TTC549 (cell line): ENCODE data around the gene TTN.

Experiments used
- FAIRE-seq: peaks from 2 replicates; lab custom pipeline; 2012; peaks lifted over from hg19 to GRCh38; lab: Jason Lieb, UNC

TTN gene

DNA sequence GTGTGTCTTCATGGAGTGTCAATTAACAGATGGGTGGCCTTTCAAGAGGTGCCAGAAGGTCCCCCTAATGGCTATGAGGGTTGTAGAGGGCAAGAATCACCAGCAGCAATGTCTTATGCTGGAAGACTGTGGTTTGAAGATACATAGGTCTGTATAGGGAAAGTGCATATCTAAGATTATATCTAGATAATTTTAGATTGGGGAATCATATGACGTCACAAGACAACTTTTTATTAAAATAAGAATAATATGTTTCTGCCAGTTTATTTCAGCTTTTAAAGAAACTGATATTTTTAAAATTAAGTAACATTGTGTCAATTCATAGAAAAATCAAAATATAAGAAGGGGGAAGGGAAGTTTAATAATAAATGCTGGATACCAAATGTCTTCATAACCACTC is 162.3 kb downstream of the TTN start:
- no peak for FAIRE-seq

DNA sequence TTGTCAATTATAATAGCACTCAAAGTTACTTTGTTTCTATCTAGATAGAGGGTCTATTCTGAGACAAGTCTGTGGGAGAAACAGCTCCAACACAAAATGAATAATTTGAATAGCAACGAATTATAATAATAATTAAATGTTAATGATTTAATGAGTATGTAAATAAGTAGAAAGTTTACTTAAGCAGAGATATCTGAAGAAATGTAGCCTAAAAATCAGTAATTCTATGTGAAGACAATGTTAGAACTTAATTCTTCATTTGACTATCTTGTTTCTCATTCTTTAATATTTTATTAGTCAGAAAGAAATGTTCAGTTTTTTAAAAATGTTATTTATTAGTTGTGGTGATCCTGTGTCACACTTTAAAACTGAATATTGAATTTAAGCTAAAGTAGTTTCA is 165.7 kb downstream of the TTN start:
- no peak for FAIRE-seq

DNA sequence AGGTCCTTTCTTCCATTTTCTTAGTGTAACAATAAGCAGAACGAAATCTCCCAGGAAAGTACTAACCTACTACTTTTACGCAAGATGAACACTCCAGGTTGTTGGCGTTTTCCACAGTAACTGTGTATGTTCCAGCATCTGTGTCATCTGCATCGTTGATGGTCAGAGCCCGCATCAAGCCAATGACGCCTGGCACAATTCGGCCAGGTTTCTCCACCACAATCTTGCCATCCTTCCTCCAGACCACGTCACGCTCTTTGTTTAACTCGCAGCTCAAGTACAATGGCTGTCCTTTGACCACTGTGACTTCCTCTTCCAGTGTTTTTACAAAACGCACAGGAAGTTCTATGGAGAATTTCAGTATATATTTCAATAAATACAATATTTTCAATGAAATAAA is 171.3 kb downstream of the TTN start:
- FAIRE-seq: no peak

DNA sequence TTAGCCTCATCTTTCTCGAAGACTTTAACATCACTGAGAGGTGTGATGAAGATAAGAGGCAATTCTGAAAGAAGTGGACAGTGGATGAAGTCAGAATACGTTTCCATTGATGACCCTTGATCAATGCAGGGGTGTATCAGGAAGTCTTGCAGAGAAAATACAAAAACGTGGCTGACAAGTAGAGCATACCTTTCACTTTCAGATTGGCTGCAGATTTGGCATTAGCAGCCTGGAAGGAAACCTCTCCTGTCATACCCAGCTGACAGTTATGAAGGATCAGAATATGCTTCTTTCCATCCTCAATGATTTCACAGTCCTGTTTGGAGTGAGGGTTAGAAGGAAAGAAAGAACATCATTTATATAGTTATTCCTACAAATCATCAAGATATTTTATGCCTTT is 174.5 kb downstream of the TTN start:
- FAIRE-seq: no peak

DNA sequence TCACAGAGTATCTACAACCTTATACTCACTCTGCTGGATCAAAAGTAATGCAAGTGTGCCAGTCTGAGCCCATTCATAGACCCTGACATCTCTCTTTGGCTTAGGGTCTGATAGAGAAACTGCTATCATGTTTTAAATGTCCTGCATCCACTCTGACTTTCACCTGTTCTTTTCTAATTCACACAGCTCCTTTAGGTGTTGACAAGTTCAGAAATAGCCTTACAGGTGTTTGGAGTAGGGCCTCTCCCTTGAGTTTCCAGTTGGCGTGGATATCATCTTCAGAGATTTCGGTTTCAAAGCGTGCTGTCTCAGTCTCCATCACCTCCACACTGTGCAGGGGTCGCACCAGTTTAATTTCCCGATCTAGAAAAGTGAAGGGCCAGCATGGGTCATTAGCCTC is 176.6 kb downstream of the TTN start:
- FAIRE-seq: no peak

DNA sequence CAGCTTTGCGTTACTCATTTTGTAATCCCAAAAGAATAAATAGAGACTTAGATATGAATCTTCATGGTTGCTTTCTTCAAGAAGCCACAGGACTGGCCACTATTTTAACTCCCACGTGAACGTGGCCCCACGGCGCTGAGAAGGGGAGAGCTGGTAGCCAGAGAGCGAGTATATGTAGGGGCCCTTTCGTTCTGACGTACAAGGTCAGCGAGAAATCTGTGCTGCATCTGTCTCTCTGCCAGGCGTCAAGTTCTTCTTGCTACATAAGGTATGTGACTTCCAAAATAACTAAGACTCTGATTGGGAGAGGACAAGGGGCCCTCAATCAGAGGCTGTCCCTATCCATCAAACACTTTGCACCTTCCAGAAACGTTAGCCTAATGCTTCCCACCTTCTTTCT is 177.8 kb downstream of the TTN start:
- no peak for FAIRE-seq

DNA sequence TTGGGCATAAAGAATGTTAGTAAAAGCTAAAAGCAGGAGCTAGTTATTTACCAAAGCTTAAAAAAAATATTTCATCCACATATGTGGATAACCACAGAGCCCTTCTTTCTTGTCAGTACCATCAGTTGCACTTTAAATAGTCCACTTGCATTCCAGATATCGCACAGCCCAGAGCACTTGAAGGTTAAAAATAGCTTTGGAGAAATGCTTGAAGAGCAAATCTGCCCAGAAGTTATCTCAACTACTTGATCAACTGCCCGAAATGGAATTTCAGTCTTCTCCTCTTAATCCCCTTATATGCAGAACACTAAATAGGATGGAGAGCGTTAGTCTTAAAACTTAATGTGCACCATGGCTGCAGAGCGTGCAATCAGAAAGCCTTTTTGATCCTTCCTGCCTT is 178.6 kb downstream of the TTN start:
- FAIRE-seq: no peak

DNA sequence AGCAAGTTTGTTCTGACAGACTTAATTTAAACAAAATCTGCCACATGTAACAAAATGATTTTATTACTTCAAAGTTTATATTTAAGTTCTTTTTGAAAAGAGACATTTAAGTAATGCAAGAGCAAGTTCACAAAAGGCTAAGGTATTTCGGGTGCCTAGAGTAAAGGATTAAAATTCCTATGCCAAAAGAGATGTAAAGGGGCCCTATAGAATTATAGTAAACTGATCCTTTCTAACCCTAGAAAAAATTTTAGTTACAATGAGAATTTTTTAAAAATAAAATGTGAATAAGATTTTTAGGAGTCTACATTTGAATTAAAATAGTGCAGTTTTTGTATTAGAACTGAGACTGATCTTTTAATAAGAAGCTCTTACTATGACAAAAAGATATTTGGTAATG is 179.8 kb downstream of the TTN start:
- FAIRE-seq: no peak

DNA sequence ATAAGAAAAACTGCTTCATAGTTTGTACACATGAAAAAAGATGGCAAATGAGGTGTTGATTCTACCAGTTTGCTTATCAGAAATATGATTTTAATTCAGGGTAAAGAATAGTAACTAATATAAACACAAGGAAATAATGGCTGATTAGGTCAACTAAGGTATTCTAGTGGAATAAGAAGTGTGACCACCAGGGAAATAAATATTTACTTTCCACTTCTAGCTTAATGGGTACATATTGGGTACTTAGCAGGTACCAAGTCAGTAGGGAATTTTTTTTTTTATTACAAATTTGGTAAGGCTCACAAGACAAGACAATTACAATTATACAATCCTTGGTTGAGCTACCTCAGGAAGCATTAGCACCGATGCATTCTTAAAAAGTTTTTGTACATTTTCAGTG is 191.3 kb downstream of the TTN start:
- FAIRE-seq: no peak

DNA sequence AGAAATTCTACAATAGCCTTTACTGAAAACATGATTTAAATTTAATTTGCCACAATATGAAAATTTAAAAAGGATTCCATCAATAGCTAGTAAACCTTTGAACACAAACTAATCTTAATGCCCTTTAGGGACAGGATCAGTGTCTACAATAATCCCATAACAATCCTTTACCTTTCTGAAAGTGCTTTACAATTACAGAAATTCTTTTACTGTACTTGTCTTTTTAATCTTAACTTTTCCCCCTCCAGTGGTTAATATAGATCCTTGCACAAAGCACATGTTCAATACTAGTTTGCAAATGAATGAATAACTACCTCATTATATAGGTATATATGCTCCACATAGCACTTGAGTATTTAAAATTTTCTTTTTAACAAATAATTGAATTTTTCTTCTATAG is 204.3 kb downstream of the TTN start:
- FAIRE-seq: no peak

DNA sequence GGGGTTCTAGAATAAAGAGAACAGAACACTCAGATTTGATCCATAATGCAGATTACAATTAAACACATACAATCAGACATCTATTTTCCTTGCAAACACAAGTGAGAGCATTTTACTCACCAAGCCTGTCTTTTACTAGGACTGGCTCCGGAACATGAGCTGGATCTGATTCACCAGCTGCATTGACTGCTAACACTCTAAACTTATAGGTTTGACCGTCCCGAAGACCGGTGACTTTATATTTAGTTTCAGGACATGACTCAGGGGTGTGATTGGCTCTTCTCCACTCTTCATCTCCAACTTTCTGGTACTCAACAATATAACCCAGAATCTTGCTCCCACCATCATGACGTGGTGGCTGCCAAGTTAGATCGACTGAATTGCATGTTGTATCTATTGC is 214.6 kb downstream of the TTN start:
- no peak for FAIRE-seq

DNA sequence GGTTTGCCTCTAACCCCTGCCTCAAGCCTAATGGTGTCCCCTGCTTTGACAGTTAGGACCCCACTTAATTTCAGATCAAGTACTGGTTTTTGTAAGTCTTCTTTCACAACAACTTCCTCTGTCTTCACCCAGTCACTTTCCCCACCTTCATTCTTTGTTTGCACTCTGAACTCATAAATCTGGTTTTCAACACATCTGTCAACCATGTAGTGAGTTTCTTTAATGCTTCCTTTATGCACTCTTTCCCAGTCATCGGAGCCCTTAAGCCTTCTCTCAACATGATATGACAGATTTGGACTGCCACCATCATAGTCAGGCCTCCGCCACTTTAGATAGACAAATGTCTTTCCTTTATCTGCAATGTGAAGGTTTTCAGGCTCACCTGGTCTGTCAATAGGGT is 217.9 kb downstream of the TTN start:
- no peak for FAIRE-seq

DNA sequence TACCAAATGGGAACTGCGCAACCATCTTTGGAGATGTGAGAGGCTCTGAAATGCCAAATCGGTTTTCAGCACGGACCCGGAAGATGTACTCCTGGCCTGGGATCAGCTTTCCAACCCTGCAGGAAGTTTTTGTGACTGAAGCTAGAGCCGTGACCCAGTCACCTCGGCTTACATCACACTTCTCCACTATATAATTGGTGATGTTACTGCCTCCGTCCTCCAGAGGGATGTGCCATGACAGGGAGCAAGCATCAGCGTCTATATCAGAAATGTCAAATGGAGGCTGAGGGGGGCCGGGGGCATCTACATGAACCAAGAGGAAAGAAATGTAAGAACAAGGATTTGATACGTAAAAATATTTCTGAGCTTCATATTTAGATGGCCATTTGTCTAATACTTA is 222.6 kb downstream of the TTN start:
- no peak for FAIRE-seq

DNA sequence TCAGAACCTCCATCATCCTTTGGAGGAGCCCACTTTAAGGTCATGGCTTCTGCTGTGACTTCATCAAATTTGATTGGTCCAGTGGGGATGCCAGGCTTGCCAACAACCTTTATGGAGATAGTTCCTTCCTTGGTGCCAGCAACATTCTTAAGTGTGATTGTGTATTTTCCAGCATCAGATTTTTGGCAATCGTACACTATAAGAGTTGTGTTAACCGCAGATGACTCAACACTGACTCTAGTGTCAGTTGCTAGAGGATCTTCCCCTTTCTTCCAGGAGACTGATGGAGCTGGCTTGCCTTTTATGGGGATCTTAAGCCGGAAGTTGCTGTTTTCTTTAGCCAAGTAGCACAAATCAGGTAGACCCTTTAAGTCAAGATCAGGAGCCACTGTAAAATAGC is 228.2 kb downstream of the TTN start:
- FAIRE-seq: no peak

DNA sequence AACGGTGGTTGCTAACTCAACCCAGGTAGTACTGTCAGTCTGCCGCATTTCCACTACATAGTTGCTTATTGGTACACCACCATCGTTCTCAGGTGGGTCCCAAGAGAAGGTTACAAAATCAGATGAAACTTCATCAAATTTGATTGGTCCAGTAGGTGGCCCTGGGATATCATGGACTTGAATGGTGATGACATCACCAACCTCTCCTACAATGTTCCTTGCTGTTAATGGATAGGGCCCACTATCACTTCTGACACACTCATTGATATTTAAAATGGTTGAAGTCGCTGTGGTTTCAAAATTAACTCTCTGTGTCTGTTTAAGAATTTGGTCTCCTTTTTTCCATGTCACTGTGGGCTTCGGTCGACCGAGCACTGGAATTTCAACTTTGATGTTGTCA is 232.4 kb downstream of the TTN start:
- FAIRE-seq: no peak

DNA sequence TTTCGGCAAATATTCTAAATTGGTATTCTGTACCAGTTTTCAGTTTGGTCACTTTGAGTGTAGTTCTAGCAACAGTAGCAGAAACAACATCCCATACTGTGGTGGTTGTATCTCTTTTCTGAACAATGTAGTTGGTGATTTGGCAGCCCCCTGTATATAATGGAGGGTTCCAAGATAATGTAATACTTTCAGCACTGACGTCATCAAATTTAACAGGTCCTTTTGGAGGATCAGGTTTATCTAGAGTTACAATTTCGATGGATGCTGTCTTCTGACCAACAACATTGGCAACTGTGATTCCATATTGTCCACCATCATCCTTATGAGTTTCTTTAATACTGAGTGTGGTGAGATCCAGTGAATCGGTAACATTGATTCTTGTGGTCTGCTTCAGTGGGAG is 239.0 kb downstream of the TTN start:
- FAIRE-seq: no peak

DNA sequence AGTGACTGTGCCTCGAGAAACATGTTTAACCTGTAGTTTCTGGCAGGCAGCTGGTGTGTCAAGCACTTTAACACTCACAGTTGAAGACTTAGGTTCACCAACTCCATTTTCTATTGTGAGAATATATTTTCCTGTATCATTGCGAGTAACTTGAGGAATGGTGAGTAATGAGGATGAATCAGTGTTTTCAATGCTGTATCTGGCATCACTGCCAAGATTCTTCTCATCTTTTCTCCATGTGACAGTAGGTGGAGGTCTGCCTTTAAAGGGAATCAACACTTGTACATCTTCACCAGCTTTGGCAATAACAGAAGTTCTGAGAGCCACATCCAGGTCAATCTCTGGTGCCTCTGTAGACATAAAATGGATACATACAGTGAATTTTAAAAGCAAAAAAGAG is 254.2 kb downstream of the TTN start:
- no peak for FAIRE-seq

DNA sequence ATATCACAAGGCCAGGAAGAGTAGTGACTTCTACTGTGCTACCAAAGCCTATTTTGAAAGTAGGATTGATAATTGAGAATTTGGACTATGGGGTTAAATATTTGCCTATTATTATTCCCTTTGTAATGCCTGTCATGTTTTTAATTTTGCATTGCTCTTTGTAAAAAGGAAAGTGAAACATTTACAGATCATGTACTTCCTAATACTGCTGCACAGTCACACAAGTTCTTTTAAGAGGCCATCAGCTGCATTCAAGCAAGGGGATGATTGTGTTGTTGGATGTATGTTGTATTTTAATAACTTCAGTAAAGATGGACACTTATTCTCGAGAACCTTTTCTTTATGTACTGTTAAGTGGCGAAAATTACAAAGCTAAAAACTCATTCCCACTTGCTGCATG is 256.9 kb downstream of the TTN start:
- no peak for FAIRE-seq

DNA sequence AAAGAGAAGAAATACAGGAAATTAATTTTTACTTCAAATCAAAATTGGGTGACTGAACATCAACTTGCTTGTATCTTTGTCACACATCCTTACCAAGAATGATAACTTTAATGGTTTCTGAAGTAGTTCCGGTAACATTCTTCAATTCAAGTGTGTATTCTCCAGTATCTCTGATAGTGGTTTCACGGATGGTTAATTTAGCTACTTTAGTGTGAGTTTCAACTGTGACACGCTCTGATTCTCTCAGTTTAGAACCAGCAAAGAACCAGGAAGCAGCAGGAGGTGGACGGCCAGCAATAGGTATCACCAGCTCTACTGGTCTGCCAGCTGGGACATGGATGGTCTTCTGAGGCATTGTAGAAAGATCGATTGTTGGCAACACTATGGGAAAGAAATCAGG is 264.7 kb downstream of the TTN start:
- FAIRE-seq: no peak

DNA sequence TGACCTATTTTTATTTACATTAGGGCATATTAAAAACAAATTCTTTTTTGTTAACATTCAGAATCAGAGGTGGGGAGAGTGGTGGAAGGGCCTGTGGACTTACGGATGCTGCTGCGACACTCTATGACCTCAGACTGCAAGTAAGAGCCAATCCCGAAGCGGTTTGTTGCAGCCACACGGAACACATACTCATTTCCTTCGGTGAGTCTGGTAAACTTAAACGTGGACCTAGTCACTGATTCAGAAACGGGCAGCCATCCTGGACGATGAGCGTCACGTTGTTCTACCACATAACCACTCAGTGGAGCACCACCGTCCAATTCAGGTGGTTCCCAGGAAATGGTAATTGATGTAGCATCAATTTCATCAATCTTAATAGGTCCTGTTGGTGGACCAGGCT is 265.1 kb downstream of the TTN start:
- FAIRE-seq: no peak

DNA sequence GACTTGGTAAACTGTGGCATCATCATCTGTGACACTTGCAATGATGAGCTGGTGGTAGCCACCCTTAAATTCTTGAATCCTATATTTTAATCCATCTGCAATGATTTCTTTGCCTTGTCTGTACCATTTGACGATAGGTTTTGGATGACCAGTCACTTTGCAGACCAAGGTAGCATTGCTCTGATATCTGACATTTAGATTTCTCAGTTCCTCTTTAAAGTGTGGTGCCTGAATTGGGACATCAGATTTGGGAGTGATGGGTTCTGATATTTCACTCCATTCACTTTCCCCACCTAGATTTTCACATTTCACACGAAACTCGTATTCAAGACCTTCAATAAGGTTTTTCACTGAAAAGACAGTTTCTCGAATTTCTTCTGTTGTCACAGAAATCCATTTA is 271.2 kb downstream of the TTN start:
- FAIRE-seq: no peak

DNA sequence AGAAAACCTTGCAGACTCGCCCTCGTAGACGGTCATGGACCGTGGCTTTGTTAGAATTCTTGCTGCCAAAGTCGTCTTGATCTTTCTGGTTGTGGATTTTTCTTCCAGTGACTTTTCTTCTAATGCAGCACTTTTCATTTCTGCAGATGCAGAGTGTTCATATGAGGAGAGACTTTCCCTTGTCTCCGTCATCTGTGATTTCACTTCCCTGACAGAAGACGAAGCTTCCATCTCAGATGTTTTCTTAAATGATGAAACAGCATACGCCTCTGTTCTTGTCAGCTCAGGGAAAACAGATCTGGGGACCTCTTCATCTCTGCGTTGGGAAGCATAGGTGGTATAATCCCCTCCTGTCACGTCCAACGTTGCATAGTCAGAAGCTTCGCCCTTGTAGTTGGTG is 276.1 kb downstream of the TTN start:
- no peak for FAIRE-seq

DNA sequence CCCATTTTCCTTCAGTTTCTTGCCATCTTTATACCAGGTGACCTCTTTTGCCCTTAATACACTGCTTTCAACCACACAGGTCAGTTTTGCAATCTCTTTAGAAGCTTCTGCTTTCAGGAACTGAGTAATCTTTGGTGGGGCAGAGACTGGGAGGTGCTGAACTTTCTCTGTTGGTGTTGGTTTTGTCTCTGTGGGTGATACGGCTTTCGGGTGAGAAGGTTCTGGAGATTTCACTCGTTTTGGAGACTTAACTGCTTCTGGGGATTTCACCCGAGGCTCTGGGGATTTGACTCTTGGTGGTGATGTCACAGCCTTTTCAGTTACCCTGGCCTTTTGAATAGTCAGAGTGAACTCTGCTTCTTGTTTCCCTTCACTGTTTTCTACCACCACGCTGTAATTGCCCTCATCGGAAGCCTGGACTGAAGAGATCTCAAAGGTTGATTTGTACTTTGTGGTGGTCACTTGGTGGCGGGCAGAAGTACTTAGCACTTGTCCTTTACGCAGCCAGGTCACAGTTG is 276.5 kb downstream of the TTN start:
- no peak for FAIRE-seq

DNA sequence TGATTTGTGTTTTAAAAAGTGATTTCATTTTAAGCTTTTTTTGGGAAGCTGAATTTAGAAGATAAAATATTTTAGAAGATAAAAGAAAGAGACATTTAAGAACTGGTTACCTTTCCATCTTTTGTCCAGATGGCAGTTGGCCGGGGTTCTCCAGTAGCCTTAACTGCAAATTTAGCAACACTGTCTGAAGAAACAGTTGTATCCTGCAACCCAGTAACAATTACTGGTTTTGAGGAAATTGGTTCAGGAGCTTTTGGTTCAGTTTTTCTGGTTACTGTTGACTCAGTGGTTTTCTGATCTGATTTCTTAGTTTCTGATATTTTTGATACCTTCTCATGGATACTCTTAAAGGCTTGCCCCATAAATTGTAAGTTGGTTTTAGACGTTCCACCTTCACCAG is 277.1 kb downstream of the TTN start:
- FAIRE-seq: no peak

DNA sequence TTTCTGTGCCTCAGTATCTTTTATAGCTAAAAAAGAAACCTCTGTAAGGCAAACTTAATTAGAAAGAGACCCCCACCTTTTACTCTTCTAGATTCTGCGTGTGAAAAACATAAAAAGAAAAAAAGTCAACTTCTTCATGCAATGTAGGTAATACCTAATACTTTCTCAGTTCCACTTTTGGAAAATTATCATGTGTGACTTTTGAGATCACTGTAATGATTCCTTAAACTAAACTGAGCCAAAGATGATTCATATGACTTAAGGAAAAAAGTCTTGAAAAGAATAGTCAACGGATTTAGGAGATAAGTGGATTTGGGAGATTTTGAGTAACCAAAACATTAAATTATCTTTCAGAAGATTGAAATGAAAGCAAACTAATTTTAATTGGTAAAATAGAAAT is 278.0 kb downstream of the TTN start:
- no peak for FAIRE-seq

DNA sequence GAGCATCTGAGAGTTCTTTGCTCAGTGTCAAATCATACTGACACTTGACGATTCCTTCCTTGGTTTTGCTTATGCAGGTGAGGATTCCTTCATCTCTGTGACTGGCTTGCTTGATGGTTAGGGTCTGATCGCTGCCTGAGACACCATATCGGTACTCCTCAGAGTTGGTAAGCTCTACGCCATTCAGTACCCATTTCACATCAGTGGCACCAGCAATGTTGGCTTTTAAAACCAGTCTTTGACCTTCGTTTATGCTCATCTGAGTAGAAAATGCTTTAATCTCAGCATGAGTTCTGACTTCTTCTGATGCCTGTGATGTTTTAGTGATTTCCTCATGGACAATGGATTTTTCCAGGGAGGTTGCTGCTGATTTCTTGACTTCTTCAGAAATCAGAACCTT is 278.6 kb downstream of the TTN start:
- FAIRE-seq: no peak
